Measurements from ENCODE around the gene CGNL1.

Gene CGNL1

DNA sequence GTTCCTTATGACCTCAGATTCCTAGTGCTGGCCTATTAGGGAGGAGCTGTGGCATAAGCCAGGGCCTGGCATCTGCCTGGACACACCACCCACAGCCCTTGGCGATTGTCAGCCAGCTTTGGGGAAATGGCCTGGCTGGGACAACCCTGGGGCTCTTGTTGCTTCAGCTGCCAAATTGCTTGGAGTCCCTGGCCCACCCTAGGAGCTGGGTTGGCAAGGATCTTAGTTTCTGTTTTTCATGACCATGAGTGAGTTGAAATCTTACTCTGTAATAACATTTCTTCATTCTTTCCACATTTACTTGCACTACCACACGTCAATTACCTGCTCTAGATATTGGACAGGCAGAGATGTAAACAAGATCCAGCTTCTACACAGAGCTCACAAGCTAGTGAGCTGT lies 213.4 kb downstream of the CGNL1 start:
- Histone ChIP-seq H3K36me3 (ENCODE audit: control insufficient read depth in 4 of 4, insufficient read depth in 4 of 4, low read length in 3 of 4) (no peaks in the 10 kb centered on the region), H3K27ac (ENCODE audit: insufficient read depth in 1 of 2, low read depth in 1 of 2, low read length in 2 of 2, poor library complexity in 1 of 2, severe bottlenecking in 2 of 2) (no peak overlapping the region), H3K4me3 (ENCODE audit: control insufficient read depth in 1 of 7, extremely low read depth in 1 of 7, insufficient read depth in 4 of 7, low read depth in 2 of 7, low read length in 6 of 7) (no peak overlapping the region), H3K4me1 (ENCODE audit: control extremely low read depth in 1 of 4, control insufficient read depth in 4 of 4, insufficient read depth in 4 of 4, low read length in 3 of 4) (peaks cover 0 to 17% (median 8%) of the 10 kb centered on the region in 4 experiments), H3K9me3 (ENCODE audit: control extremely low read depth in 1 of 5, control insufficient read depth in 4 of 5, insufficient read depth in 2 of 5, low read depth in 1 of 5, low read length in 4 of 5) (no peaks in the 10 kb centered on the region), H3K27me3 (replicated peaks in 2 of 5; ENCODE audit: control insufficient read depth in 4 of 5, insufficient read depth in 5 of 5, low read length in 4 of 5) (peaks cover 2 to 28% (median 18%) of the 10 kb centered on the region in 5 experiments)
- 100% methylated on average over 1 of the region's 2 CpGs for WGBS (ENCODE audit: insufficient coverage)
- ChIA-PET CTCF (interaction anchor here (1.8 kb wide), 1 partner anchor 30 kb away, joined by 6 read pairs; no protein-coding TSS in a partner anchor), POLR2A (interaction anchor here (0.6 kb wide), 2 partner anchors 108 to 1153 kb away, joined by 3 to 4 read pairs; no protein-coding TSS in a partner anchor)
- no peak for DNase-seq

DNA sequence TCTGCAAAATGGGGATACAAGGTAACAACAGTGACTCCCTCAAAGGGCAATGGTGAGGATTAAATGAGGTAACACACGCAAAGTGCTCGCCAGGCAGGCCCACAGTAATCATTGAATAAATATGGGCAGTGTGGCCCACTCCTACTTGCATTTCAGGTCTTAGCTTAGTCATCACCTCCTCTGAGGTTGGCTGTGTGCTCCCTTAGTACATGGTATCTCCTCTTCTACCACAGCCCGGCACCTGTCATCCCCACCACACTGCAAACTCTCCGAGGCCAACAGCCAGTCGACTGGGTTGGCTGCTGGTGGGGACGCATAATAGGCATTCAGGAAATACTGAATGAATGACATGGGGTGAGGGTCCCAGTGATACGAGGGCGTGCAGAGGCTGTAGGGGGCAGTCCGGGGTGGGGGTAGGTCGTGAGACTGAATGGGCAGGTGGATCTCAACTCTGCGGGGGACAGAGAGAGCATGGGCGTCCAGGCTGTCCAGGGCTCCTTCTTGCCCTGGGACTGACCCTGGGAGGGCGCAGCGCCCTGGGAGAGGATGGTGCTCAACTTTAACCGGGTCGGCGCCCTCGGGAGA lies 215.0 kb downstream of the CGNL1 start:
- H3K4me3 ChIP-seq (ENCODE audit: control insufficient read depth in 1 of 7, extremely low read depth in 1 of 7, insufficient read depth in 4 of 7, low read depth in 2 of 7, low read length in 6 of 7): peak overlapping the region; percentile 13 to 73 (median 47)
- peak in 2 of 3 donors; percentile 53 to 58 for DNase-seq
- POLR2A ChIA-PET: no interaction called here
- H3K36me3 ChIP-seq (ENCODE audit: control insufficient read depth in 4 of 4, insufficient read depth in 4 of 4, low read length in 3 of 4): no peaks in the 10 kb centered on the region
- H3K27me3 ChIP-seq (replicated peaks in 2 of 5; ENCODE audit: control insufficient read depth in 4 of 5, insufficient read depth in 5 of 5, low read length in 4 of 5): peaks cover 2 to 28% (median 18%) of the 10 kb centered on the region in 5 experiments
- peaks cover 0 to 28% (median 13%) of the 10 kb centered on the region in 4 experiments for H3K4me1 ChIP-seq (ENCODE audit: control extremely low read depth in 1 of 4, control insufficient read depth in 4 of 4, insufficient read depth in 4 of 4, low read length in 3 of 4)
- no peak overlapping the region for H3K27ac ChIP-seq (ENCODE audit: insufficient read depth in 1 of 2, low read depth in 1 of 2, low read length in 2 of 2, poor library complexity in 1 of 2, severe bottlenecking in 2 of 2)
- CTCF ChIA-PET: interaction anchor here (0.8 kb wide), 1 partner anchor 16 kb away, joined by 3 read pairs; no protein-coding TSS in a partner anchor
- no peaks in the 10 kb centered on the region for H3K9me3 ChIP-seq (ENCODE audit: control extremely low read depth in 1 of 5, control insufficient read depth in 4 of 5, insufficient read depth in 2 of 5, low read depth in 1 of 5, low read length in 4 of 5)
- WGBS (ENCODE audit: insufficient coverage): 18% methylated on average over 13 of the region's 18 CpGs

DNA sequence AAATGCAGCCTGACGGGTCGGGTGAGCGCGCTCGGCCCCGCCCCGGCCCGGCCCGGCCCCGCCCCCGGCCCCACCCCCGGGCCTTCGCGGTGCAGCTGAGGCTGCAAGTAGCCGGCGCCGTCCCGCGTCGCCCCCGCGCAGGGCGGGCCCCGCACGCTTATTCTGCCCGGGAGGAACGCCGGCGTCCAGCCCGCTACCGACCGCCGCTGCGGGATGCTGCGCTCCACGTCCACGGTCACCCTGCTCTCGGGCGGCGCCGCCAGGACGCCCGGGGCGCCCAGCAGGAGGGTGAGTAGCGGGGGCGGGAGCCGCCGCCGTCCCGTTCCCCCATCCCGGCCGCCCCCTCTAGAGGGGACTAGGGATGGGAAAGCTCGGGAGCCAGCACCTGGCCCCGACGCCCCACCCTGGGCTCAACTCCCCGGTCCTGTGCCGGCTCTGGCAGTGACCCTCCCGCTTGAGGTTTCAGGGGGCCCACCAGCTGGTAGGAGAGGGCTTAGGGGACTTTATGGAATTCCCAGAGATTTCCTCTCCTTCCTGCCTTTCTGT lies 215.6 kb downstream of the CGNL1 start, which contains the start of gene MYZAP:
Gene MYZAP (plus strand): TSS at position 83 of the 546 bp plus-strand sequence. CDS start 131 bp downstream, at position 214.
- ChIA-PET CTCF (interaction anchor here (0.8 kb wide), 1 partner anchor 16 kb away, joined by 3 read pairs; no protein-coding TSS in a partner anchor), POLR2A (no interaction called here)
- Histone ChIP-seq H3K27ac (ENCODE audit: insufficient read depth in 1 of 2, low read depth in 1 of 2, low read length in 2 of 2, poor library complexity in 1 of 2, severe bottlenecking in 2 of 2) (no peak within 1 kb of the TSS), H3K36me3 (ENCODE audit: control insufficient read depth in 4 of 4, insufficient read depth in 4 of 4, low read length in 3 of 4) (no peaks in the 10 kb centered on the region), H3K4me1 (ENCODE audit: control extremely low read depth in 1 of 4, control insufficient read depth in 4 of 4, insufficient read depth in 4 of 4, low read length in 3 of 4) (peaks cover 0 to 28% (median 13%) of the 10 kb centered on the region in 4 experiments), H3K9me3 (ENCODE audit: control extremely low read depth in 1 of 5, control insufficient read depth in 4 of 5, insufficient read depth in 2 of 5, low read depth in 1 of 5, low read length in 4 of 5) (no peaks in the 10 kb centered on the region), H3K4me3 (ENCODE audit: control insufficient read depth in 1 of 7, extremely low read depth in 1 of 7, insufficient read depth in 4 of 7, low read depth in 2 of 7, low read length in 6 of 7) (peak within 1 kb of the TSS; percentile 13 to 73 (median 47)), H3K27me3 (replicated peaks in 2 of 5; ENCODE audit: control insufficient read depth in 4 of 5, insufficient read depth in 5 of 5, low read length in 4 of 5) (peaks cover 2 to 28% (median 18%) of the 10 kb centered on the region in 5 experiments)
- WGBS (ENCODE audit: insufficient coverage): under 1% methylated on average over 43 of the region's 58 CpGs
- DNase-seq: peak; percentile 11 to 39 (median 38)

DNA sequence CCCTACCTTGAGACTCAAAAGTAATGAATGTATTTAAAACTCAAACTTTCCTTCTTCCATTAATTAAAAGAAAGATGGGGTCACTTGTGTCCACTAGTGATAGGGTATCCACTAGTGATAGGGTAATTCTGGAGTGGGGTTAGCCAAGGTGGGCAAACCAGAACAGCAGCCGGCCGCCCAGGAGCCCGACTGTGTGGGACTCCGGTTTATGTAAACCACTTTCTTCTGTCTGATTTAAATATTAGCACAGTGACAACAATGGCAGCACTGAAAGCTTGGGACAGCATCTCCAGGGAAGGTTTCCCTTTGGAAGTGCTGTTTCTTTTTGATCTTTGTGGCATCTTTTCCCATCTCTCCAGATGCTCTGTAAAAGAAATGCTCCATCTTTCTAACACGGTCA lies 216.1 kb downstream of the CGNL1 start:
- no peaks in the 10 kb centered on the region for H3K36me3 ChIP-seq (ENCODE audit: control insufficient read depth in 4 of 4, insufficient read depth in 4 of 4, low read length in 3 of 4)
- no peak overlapping the region for H3K27ac ChIP-seq (ENCODE audit: insufficient read depth in 1 of 2, low read depth in 1 of 2, low read length in 2 of 2, poor library complexity in 1 of 2, severe bottlenecking in 2 of 2)
- peaks cover 0 to 28% (median 13%) of the 10 kb centered on the region in 4 experiments for H3K4me1 ChIP-seq (ENCODE audit: control extremely low read depth in 1 of 4, control insufficient read depth in 4 of 4, insufficient read depth in 4 of 4, low read length in 3 of 4)
- CTCF ChIA-PET: interaction anchor here (0.6 kb wide), 1 partner anchor 37 kb away, joined by 3 read pairs; no protein-coding TSS in a partner anchor
- WGBS (ENCODE audit: insufficient coverage): 98% methylated on average over 5 of the region's 5 CpGs
- DNase-seq: no peak
- no peaks in the 10 kb centered on the region for H3K9me3 ChIP-seq (ENCODE audit: control extremely low read depth in 1 of 5, control insufficient read depth in 4 of 5, insufficient read depth in 2 of 5, low read depth in 1 of 5, low read length in 4 of 5)
- H3K4me3 ChIP-seq (ENCODE audit: control insufficient read depth in 1 of 7, extremely low read depth in 1 of 7, insufficient read depth in 4 of 7, low read depth in 2 of 7, low read length in 6 of 7): peak overlapping the region in 2 of 7 experiments; percentile 50 to 66
- peaks cover 2 to 28% (median 18%) of the 10 kb centered on the region in 5 experiments for H3K27me3 ChIP-seq (replicated peaks in 2 of 5; ENCODE audit: control insufficient read depth in 4 of 5, insufficient read depth in 5 of 5, low read length in 4 of 5)
- POLR2A ChIA-PET: no interaction called here

DNA sequence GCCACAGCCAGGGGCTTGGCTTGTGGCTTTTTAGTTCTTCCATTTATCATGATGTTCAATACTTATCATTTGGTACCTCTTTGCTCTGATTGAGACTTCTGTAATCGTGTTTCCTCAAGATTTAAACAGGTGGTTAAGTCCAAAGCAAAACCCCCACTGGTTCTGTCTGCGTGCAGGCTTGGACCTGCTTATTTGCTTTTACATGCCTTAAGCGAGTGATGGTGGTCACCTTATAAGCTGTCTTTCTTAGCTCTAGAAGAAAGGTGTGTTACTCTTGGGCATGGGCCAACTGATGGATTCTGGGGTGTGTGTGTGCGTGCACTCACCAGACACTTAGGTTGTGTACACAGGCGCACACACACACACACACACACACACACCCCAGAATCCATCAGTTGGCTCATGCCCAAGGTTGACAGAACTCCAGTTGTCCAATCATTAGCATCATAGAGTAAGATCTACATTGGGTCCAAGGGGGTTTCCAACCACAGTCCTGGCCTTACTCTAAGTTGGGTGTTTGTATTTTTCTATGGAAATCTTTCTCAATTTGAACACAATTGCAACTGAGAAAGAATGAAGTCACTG lies 216.6 kb downstream of the CGNL1 start:
- DNase-seq: no peak
- Histone ChIP-seq H3K9me3 (ENCODE audit: control extremely low read depth in 1 of 5, control insufficient read depth in 4 of 5, insufficient read depth in 2 of 5, low read depth in 1 of 5, low read length in 4 of 5) (no peaks in the 10 kb centered on the region), H3K27me3 (replicated peaks in 2 of 5; ENCODE audit: control insufficient read depth in 4 of 5, insufficient read depth in 5 of 5, low read length in 4 of 5) (peaks cover 2 to 28% (median 18%) of the 10 kb centered on the region in 5 experiments), H3K36me3 (ENCODE audit: control insufficient read depth in 4 of 4, insufficient read depth in 4 of 4, low read length in 3 of 4) (no peaks in the 10 kb centered on the region), H3K27ac (ENCODE audit: insufficient read depth in 1 of 2, low read depth in 1 of 2, low read length in 2 of 2, poor library complexity in 1 of 2, severe bottlenecking in 2 of 2) (no peak overlapping the region), H3K4me1 (ENCODE audit: control extremely low read depth in 1 of 4, control insufficient read depth in 4 of 4, insufficient read depth in 4 of 4, low read length in 3 of 4) (peaks cover 0 to 28% (median 13%) of the 10 kb centered on the region in 4 experiments), H3K4me3 (ENCODE audit: control insufficient read depth in 1 of 7, extremely low read depth in 1 of 7, insufficient read depth in 4 of 7, low read depth in 2 of 7, low read length in 6 of 7) (no peak overlapping the region)
- 96% methylated on average over 2 of the region's 5 CpGs for WGBS (ENCODE audit: insufficient coverage)
- ChIA-PET POLR2A (no interaction called here), CTCF (interaction anchor here (0.6 to 1.4 kb wide), 2 partner anchors 8 to 38 kb away, joined by 3 to 5 read pairs; no protein-coding TSS in a partner anchor)

DNA sequence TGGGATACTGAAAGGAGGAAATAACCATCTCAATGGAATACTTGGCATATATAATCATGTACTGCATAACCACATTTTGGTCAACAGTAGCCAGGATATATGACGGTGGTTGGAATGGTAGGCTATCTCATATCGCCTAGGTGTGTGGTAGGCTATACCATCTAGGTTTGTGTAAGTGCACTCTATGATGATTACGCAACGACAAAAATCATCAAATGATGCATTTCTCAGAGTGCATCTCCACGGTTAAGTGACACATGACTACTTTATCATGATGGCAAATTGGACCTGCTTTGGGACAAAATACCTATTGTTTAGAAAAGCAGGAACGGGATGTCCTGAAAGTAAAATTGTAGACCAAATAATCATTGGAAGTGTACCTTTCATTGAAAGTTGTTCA lies 218.2 kb downstream of the CGNL1 start:
- CTCF ChIA-PET: interaction anchor here (1.6 kb wide), 1 partner anchor 20 kb away, joined by 3 read pairs; no protein-coding TSS in a partner anchor
- no peaks in the 10 kb centered on the region for H3K36me3 ChIP-seq (ENCODE audit: control insufficient read depth in 4 of 4, insufficient read depth in 4 of 4, low read length in 3 of 4)
- DNase-seq: no peak
- H3K9me3 ChIP-seq (ENCODE audit: control extremely low read depth in 1 of 5, control insufficient read depth in 4 of 5, insufficient read depth in 2 of 5, low read depth in 1 of 5, low read length in 4 of 5): no peaks in the 10 kb centered on the region
- no peak overlapping the region for H3K27ac ChIP-seq (ENCODE audit: insufficient read depth in 1 of 2, low read depth in 1 of 2, low read length in 2 of 2, poor library complexity in 1 of 2, severe bottlenecking in 2 of 2)
- no peak overlapping the region for H3K4me3 ChIP-seq (ENCODE audit: control insufficient read depth in 1 of 7, extremely low read depth in 1 of 7, insufficient read depth in 4 of 7, low read depth in 2 of 7, low read length in 6 of 7)
- 100% methylated on average over 6 of the region's 6 CpGs for WGBS (ENCODE audit: insufficient coverage)
- H3K4me1 ChIP-seq (ENCODE audit: control extremely low read depth in 1 of 4, control insufficient read depth in 4 of 4, insufficient read depth in 4 of 4, low read length in 3 of 4): peaks cover 0 to 28% (median 13%) of the 10 kb centered on the region in 4 experiments
- H3K27me3 ChIP-seq (replicated peaks in 2 of 5; ENCODE audit: control insufficient read depth in 4 of 5, insufficient read depth in 5 of 5, low read length in 4 of 5): peaks cover 2 to 28% (median 18%) of the 10 kb centered on the region in 5 experiments
- POLR2A ChIA-PET: no interaction called here

Measured in common myeloid progenitor, CD34-positive (primary cell).